Stimulated activated CD4-positive, alpha-beta T cell treated with anti-CD3 and anti-CD28 coated beads, Interleukin-2, amount 100 ng/mL, for 4 hours (primary cell): ENCODE results near the gene GPRC5B.

Experiments used
- DNase-seq: peaks from one replicate; pipeline ENCODE4 v3.0.0-alpha.2; 2020; ENCODE audit warnings: low read depth

Gene GPRC5B

DNA sequence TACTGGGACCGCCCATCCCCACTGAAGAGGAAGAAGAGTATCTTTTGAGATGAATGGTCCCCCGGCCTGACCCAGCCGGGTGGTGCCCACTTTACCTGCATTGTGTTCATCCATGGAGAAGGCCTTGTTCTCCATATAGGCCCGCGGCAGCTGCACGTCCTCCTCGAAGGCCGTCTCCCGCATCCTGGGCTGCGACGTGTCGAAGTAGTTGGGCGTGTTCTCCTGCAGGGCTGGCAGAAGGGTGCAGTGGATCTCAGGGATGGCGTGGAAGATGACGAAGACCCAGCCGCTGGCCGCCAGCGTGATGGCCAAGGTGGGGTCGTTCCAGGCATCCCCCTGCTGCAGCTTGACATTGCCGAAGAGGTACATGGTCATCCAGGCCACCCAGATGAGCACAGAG, 12.9 kb downstream of the GPRC5B start:
- no peak for DNase-seq

DNA sequence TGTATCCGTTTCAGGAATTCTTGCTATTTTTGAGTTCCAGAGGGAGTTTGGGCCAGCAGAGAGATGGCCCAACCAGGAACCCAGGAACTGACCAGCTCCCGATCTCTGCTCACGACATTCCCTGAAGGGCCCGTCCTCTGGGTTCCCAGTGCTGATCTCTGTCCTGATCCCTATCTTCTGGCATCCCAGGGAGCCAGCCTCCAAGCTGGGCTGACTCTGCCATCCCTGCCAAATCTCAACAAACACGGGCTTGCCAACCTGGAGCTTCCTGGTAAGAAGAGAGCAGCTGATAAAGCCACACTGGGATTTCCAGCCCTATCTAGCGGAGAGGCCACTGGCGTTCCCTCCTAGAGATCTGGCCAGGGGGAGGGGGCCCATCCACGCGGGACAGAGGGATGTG, 16.2 kb downstream of the GPRC5B start:
- DNase-seq: no peak

GRCh38 chr16:19864566-19864965, 20.1 kb downstream of the GPRC5B start:
- no peak for DNase-seq

DNA sequence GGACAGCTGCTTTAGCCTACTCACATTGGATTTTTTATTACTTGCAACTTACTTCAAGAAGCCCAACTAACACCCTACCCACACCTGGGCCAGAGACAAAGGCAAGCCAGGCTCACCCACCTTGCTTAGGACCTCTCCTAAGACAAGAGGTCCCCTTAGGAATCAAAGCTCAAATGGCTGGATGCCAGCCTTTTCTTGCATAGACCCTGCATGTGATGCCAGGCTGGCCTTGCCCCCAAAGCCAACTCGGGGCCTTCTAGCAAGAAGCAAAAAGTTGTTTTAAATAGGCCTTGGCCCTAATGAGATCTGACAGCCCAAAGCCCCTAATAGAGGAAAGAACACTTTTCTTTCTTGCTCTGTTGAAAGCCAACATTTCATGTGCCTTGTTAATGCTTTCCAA, 20.7 kb downstream of the GPRC5B start:
- no peak for DNase-seq

DNA sequence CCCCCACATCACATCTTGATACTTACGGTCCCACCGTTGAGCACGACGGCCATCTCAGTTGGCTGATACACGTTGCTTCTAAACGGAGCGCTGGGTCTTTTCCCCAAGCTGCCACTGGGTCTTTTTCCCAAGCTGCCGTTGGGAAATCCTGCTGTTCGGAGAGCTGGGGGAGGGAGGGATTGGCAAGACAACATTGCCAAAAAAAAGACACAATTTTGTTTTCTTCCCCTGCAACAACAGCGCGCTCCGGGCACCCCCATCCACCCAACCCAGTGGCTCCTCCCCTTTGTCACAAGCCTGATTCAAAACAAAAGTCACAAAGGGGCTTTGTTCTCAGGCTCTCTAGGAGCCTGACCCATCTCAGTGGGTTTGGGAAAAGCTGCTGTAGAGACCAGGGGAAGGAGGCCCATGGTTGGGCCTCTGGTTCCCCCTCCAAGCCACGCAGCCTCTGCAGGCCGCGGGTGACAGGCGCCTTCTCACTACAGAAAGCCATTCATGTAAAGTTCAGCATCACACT, 22.8 kb downstream of the GPRC5B start:
- DNase-seq: no peak

DNA sequence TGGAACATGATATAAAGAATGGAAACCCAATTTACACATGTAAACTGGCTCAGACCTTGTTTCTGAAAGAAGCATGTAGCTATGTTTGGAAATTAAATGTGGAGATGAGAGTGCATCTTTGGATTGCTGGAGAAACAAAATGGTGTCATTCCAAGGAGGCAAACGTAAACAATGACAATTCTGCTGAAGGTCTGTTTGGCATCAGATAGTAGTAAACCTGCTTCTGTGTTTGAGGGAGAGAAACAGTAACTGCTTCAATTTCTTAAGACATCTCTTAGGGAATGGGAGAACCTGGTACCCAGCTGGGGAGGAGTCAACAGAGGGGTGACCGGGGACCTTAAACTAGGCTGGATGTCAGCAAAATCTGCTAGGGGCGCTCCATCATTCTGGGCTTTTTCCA, 23.5 kb downstream of the GPRC5B start:
- DNase-seq: no peak

- DNase-seq: no peak
Observed at GRCh38 chr16:19860166-19861041, 24.2 kb downstream of the GPRC5B start.

DNA sequence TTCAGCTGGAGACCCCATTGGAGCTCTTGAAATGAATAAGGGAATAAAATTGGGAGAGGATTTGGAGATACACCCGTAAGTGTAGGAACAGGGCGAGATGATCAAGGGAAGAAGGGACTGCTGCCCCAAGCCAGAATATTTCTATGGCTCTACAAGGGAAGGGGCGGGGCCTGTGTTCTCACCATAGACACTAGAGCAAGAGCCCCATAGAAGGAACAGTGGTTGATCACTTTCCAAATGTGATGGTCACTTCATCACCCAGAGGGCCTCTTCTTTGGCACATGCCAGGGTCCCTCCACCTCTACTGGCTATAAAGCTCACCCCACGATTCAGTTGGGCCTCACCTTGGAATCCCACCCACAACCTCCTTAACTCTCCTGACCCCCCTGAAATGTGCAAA, 25.0 kb downstream of the GPRC5B start:
- no peak for DNase-seq

GRCh38 chr16:19859166-19859565, 25.5 kb downstream of the GPRC5B start:
- no peak for DNase-seq

- DNase-seq: no peak
Observed at GRCh38 chr16:19858340-19859018, 26.2 kb downstream of the GPRC5B start.

DNA sequence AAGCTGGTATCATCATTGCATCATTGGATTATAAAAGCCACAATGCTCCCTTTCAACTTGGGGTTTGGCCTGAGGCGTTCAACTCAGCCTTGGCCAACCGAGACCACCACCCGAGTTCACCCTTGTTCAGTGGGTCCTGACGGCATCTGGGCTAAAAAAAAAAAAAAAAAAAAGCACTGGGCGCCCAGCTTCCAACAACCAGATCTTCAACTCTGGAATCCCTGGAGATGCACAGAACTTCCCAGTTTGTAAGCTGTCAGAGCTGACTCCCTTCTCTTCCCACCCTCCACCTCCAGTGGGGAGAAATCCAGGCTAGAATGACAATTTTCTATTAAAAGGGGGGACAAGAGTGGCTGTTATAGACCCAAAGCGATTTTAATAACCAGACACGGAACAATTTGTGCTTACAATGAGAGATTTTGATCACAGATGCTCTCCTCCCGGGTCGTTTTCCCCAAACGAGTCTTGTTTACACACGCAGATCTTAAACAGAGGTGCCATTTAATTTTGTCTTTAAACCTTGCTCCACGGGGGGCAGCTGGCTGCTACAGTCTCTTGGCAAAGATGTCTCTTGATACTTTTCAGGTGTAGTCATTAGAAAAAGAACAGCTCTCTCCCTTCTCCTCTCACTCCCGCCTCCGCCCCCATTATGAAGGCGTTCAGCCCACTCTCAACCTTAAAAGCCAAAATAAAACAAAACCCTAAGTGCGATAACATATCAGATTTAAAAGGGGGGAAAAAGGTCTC, 26.9 kb downstream of the GPRC5B start:
- DNase-seq: no peak

GRCh38 chr16:19856120-19856519, 28.5 kb downstream of the GPRC5B start:
- DNase-seq: no peak

DNA sequence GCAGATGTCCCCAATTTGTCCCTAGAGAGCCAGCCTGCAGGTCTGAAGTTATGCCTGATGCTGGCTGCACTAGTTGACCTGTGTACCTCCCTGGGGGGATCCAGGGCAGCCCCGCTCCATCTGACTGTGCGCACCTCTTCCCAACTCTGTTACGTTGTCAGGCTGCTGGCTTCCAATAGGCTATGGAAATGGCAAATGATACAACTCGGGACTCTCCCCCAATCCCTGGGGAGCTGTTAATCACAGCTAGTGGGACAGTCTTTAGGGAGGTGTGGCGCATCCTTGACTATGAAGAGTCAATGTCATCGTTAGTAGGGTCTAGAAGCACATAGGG, 30.1 kb downstream of the GPRC5B start:
- DNase-seq: no peak

DNA sequence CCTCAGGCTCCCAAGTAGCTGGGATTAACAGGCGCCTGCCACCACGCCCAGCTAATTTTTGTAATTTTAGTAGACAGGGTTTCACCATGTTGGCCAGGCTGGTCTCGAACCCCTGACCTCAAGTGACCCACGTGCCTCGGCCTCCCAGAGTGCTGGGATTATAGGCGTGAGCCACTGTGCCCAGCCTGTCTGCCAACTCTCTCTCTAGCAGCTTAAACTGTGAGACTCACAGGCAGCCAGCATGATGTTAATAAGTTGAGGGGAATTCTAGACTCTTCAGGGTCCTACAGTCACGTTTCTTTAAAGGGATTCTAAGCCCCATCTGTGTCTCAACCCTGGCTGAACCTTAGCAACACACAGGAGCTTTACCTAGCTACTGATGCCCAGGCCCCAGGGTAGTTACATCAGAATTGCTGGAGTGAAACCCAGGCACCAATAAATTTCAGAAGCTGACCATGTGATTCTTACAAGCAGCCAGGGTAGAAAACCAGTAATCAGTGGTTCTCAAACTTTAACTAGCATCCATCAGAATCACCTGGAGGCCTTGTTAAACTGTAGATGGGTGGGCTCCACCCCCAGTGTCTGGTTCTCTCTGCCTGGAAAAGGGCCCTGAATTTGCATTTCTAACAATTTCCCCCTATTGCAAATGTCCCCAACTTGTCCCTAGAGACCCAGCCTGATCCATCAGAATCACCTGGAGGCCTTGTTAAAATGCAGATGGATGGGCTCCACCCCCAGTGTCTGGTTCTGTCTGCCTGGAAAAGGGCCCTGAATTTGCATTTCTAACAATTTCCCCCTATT, 30.7 kb downstream of the GPRC5B start:
- no peak for DNase-seq

- DNase-seq: no peak
Observed at GRCh38 chr16:19853132-19853741, 31.4 kb downstream of the GPRC5B start.

DNA sequence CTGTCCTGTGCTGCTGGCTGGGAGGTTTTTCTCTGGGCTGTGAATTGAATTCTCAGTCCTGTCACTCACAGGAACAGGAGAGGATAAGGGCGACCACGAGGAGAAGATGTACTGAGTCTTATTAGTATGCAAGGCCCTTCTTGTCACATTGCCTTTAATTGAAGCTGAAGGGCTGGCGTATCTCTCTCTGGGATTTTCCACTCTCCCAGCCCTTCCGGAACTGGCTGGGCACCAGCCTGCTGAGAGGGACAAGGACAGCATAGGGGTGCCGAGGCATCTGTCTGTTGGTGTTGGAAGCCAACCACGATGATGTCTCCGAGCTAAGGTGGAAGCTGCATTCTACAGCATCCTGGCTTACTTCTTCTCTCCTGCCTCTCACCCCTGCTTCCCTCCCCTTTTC, 33.2 kb downstream of the GPRC5B start:
- DNase-seq: no peak

- DNase-seq: no peak
Observed at GRCh38 chr16:19850131-19850817, 34.4 kb downstream of the GPRC5B start.

DNA sequence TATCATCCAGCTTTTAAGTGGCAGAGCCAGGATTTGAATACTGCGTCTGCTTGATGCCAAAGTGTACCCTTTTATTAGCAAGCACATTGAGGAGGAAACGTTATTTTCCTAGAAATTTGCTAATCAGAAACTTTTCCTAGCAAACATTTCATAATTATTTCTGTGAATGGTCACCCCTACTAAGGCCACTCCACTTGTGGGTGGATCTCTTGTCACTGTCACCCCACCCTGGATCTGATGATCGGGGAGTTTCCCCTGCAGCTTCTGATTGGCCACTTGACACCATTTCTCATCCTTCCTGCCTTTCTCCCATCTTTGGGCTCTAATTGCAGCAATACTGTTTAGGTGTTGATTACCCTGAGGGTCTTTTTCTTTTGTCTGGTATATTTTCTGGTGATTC, 35.9 kb downstream of the GPRC5B start:
- no peak for DNase-seq

GRCh38 chr16:19846436-19846835, 38.2 kb downstream of the GPRC5B start:
- no peak for DNase-seq

DNA sequence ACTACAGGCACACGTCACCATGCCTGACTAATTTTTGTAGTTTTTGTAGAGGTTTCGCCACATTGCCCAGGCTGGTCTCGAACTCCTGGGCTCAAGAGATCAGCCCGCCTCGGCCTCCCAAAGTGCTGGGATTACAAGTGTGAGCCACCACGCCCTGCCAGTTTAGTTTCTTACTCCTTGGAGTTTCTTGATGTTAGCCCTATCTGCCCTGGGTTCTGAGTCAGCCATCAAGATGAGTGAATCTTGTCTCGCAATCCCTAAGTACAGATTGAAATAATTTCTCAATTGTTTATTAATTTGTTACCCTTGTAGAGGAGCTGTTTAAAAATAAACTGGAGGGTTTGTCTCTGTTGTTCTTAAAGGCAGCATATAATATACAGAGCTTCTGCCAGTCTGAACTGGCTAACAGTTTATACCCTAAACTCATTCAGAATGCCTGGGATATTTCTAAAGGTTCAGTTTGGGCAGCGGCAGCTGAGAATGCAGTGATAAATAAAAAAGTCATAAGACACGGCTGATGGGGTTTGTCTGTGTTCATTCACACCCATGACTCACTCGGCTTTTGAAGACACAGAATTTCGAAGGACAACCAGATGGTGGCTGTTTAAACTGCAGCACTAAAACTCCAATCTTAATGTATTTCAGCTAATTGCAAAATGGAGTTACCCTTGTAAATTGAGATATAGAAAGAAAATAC, 39.6 kb downstream of the GPRC5B start:
- DNase-seq: no peak
